ENCODE results near the gene WASL.

The WASL gene

GRCh38 chr7:123690550-123690949 lies 58.3 kb downstream of the WASL start:
- DNase-seq (ENCODE audit: low read depth in 2 of 2), result no peak

- DNase-seq (ENCODE audit: low read depth in 2 of 2), result no peak
These were observed 59.6 kb downstream of the WASL start for GRCh38 chr7:123689250-123689649.

DNA sequence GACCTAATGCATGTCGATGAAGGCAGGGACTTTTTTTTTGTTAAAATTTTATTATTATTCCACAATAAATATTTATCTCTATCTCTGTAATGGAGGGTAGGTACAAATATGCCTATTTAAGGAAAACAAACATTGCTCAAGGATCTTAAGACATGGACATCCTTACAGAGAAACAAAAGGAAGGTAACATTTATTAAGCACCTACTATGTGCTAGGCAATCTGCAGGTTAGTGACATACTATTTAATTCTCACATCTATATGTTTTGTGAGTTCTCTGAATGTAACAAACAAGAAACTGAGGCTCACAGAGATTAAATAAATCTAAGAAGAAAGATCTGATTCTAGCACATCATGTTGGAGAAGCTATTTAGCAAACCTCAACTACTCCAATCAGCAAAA lies 61.1 kb downstream of the WASL start:
- DNase-seq (ENCODE audit: low read depth in 2 of 2), result no peak

DNA sequence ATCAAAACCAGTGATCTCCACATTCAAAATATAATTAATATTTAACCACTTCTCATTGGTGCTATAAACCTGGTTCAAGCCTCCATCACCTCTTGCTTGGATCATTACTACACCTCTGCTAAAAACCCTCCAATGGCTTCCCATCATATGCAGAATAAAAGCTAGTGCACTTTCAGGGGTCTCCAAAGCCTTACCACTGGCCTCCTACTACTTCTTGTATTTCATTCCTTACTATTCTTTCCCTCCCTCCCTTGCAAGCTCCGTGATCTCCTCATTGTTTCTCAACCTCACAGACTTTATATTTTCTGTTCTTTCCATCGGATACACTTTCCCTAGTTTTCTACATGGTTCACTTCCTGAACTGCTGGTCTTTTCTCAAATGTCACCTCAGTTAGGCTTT lies 61.6 kb downstream of the WASL start:
- no peak for DNase-seq (ENCODE audit: low read depth in 2 of 2)

- DNase-seq (ENCODE audit: low read depth in 2 of 2), result no peak
These were observed 66.1 kb downstream of the WASL start for GRCh38 chr7:123682690-123683089.

DNA sequence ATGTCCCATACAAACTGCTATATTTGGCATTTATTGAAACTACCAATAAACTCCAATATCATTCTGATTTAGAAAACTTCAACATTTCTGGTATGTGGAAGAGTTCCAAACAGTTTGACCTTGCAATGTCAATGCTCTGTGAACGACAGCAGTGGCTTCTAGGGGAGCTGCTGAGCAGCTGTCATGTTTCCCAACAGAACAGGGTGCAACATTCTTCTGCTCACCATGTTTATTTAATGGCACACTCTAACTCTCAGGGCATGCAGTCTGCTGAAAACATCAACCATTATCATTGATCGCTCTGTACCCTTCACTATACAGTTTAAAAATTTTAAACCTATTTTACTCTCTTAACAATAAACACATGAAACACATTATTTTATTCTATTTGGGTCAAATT lies 67.2 kb downstream of the WASL start:
- no peak for DNase-seq (ENCODE audit: low read depth in 2 of 2)

GRCh38 chr7:123680580-123680979 lies 68.2 kb downstream of the WASL start:
- DNase-seq (ENCODE audit: low read depth in 2 of 2), result no peak

GRCh38 chr7:123679614-123680013 lies 69.2 kb downstream of the WASL start:
- no peak for DNase-seq (ENCODE audit: low read depth in 2 of 2)

DNA sequence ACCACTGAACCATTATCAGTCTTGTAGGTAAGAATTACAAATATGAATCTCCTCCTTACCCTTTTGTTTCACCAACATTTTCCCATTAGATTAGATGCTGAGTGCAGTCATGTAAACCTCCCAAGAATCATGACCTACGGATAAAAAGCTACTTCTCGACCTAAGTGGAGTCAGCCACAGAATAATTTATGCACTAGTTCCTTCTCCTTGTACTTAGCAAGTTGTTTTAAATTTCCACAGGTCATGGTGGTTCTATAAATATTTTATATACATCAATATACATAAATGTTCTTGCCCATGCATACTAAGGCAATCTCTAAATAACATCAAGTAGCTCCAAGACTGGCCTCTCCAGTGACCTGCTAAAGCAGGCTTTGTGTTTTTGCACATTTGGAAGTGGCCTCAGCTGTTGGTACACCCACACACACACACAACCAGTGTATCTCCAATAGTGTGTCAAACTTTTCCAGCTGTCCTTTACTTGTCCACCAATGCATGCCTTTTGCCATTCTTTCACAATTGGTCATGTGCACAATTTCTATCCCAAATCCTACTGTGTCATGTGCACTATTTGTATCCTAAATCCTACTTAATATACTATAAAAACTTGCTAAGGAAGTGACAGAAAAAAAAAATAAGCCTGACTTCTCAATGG lies 71.6 kb downstream of the WASL start:
- no peak for DNase-seq (ENCODE audit: low read depth in 2 of 2)

GRCh38 chr7:123675181-123675473 lies 73.7 kb downstream of the WASL start:
- no peak for DNase-seq (ENCODE audit: low read depth in 2 of 2)

DNA sequence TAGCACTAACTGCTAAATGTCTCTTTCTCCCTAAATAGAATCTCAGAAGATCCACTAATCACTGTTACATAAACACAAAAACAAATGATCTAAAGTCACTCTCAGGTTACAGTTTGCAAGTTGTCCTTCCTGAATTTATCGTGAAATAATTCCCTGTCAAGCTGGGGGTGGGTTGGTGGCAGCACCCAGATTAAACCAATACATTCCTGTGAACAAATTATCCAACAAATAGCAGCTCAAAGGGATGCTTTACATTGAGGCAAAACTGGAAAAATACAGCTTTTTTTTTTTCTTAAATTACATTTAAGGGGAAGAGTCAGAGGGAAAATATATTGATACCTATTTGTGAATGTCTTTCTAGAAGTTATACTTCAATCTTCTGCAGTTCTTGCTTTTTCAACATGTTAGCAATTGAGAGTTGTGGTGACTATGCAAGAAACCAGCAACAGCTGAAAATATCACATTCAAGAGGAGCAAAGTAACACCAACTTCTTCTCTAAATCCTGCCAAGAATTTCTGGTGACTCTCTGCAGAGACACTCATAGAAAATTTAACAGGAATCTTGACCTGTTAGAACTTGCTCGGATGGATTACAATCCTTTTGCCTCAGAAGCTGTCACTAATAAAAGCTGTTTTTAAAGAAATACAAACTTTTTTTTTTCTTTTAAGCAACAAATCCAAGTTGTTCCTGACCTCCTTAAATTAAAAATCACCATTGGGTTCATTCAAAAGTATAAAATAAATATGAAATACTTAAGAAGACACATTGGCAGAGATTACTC lies 74.2 kb downstream of the WASL start:
- DNase-seq (ENCODE audit: low read depth in 2 of 2), result no peak

GRCh38 chr7:123673752-123674398 lies 74.9 kb downstream of the WASL start:
- no peak for DNase-seq (ENCODE audit: low read depth in 2 of 2)

DNA sequence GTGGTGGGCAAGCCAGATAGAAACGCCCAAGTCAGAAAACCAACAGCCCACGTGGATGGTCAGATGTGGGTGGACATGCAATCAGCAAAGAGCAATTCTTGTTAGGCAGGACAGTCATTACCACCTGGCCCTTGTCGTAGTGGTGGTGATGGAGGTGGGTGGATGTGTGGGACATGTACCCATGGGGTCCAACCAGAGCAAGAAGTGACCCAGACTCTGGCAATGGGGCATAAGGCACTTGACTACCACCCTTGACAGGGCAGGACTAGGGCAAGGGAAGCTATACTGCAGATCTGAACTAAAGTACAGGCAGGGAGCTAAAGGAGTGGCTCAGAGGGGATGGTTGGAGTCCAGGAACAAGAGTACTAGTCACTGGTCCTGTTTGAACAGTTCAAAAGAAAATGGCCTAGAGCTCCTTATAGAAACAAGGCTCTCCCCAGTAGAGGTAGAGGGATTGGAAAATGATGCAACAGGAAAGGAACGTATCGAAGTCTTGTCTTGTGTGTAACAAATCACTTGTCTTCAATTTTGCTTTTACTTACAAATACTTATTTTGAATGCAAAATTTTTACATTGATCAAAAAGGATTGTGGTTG lies 75.6 kb downstream of the WASL start:
- no peak for DNase-seq (ENCODE audit: low read depth in 2 of 2)

DNA sequence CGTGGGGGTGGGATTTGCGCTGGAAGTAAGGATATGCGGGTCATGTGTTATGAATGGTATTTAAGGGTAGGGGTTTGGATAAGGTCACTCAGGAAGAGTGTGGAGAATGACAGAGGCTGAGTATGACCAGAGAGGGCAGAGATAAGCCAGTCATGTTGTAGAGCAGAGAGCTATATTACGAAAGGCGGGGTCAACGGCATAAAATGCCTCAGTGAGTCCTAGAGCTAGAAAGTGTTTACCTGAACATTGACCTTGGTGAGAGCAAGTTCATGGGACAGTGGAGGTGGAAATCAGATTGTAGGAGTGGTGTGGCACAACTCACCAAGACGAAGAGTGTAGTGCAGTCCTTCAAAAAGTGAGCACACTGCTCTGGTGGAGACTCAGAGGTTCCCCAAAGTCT lies 79.3 kb downstream of the WASL start:
- DNase-seq (ENCODE audit: low read depth in 2 of 2), result no peak

GRCh38 chr7:123666492-123666891 lies 82.3 kb downstream of the WASL start:
- no peak for DNase-seq (ENCODE audit: low read depth in 2 of 2)

DNA sequence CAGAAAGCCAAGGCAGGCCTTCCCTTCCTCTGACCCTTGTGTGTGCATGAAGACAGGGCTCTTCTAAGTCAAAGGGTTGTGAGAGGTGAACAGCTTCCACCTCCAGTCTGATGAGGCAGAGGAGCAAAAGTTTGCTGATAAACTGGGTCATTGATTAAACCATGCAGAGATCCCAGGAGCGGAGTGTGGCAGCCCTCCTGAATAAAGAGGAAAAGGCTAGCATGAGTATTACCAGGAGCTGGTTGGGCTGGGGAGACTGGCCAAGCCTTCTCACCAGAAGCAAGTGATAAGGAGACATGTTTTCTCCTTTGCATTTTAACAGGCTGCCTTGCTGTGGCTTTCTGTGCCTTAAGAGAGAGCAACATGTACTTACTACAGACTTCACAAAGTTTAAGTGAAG lies 82.9 kb downstream of the WASL start:
- no peak for DNase-seq (ENCODE audit: low read depth in 2 of 2)

- DNase-seq (ENCODE audit: low read depth in 2 of 2), result no peak
These were observed 83.6 kb downstream of the WASL start for GRCh38 chr7:123665157-123665556.

DNA sequence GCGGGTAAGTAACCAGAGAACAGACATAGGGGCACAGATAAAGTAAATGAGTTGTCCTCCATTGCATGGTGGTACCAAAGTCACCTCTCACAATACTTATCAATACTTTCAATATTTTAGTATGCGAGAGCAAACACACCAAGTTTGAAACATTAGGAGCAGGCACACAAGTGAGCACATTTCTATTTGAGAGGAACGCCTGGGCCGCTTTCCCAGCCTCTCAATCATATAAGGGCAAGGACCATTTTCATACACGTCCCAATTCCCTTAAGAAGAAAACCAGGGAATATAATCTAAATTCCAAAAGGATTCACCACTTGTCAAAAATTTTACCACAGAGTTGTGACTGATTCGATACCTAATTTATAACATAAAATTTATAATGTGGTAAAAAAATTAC lies 85.6 kb downstream of the WASL start:
- DNase-seq (ENCODE audit: low read depth in 2 of 2), result no peak

DNA sequence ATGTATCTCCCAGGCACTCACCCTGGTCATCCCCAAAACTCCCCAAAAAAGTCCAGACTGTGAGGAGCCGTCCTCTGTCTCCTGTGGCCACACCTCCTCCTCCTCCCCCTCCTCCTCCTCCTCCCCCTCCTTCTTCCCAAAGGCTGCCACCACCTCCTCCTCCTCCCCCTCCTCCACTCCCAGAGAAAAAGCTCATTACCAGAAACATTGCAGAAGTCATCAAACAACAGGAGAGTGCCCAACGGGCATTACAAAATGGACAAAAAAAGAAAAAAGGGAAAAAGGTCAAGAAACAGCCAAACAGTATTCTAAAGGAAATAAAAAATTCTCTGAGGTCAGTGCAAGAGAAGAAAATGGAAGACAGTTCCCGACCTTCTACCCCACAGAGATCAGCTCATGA lies 86.0 kb downstream of the WASL start:
- no peak for DNase-seq (ENCODE audit: low read depth in 2 of 2)

DNA sequence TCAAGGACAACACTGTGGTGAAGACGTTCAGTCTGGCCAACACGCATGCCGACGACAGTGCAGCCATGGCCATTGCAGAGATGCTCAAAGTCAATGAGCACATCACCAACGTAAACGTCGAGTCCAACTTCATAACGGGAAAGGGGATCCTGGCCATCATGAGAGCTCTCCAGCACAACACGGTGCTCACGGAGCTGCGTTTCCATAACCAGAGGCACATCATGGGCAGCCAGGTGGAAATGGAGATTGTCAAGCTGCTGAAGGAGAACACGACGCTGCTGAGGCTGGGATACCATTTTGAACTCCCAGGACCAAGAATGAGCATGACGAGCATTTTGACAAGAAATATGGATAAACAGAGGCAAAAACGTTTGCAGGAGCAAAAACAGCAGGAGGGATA lies 86.5 kb downstream of the WASL start:
- DNase-seq (ENCODE audit: low read depth in 2 of 2), result no peak

DNA sequence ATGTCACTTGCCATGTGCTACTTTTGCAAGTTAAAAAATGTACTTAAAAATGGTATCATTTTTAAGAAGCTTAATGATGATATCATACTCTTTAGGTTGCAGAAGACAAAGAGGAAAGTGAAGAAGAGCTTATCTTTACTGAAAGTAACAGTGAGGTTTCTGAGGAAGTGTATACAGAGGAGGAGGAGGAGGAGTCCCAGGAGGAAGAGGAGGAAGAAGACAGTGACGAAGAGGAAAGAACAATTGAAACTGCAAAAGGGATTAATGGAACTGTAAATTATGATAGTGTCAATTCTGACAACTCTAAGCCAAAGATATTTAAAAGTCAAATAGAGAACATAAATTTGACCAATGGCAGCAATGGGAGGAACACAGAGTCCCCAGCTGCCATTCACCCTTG lies 87.0 kb downstream of the WASL start:
- no peak for DNase-seq (ENCODE audit: low read depth in 2 of 2)

DNA sequence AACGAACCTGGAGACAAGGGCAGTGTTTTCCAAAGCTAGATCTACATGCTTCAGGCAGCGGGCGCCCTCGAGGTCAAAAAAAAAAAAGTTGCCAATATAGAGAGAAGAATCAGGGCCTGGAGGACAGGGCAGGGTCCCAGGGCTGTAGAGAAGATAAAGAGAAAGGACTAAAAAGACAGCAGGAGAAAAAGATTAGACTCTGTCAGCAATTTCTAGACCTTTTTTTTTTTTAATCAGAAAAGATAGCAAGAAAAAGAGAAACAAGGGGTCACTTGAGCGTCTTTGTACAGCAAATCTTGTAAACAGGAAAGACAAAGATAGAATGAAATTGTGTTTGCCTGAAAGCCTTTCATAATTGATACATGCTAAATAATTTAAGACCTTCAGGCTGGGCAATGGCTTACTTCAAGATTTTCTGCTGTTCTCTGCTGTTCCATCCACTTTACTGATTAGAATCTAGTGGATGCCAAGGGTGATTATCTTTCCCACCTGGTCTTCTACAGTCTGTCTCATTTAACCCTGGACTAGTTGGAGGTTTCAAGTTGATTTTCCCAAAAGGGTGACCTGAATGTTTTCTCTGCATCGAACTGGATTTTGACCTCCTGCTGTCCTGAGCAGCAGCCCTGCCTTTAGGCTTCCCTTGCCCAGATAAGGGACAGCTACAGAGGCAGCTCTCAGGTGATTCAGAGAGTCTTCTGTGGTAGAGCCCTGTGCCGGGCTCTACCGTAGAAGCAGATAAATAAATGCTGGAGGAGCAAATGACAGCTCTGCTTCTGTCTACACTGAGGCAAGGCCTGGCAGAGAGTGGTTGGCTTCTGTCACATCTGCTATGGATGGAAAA lies 88.1 kb downstream of the WASL start:
- DNase-seq (ENCODE audit: low read depth in 2 of 2), result no peak
